ENCODE results near the gene RBMS1. TPM values are rescaled to one million over a fixed set of nuclear protein-coding genes. Genes with fewer than 3 reads are reported as not detected.

The RBMS1 gene, protein sequence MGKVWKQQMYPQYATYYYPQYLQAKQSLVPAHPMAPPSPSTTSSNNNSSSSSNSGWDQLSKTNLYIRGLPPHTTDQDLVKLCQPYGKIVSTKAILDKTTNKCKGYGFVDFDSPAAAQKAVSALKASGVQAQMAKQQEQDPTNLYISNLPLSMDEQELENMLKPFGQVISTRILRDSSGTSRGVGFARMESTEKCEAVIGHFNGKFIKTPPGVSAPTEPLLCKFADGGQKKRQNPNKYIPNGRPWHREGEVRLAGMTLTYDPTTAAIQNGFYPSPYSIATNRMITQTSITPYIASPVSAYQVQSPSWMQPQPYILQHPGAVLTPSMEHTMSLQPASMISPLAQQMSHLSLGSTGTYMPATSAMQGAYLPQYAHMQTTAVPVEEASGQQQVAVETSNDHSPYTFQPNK
- total RNA-seq (10 to 100 TPM; 69.4 to 72.0 TPM), polyA plus RNA-seq (ENCODE audit: insufficient read length in 2 of 2) (10 to 100 TPM; 29.5 TPM)
- long read RNA-seq, donor 1, full-length matches to known transcripts: 3 of 8 reads
- long read RNA-seq, donor 1, partial matches to known transcripts: 5 of 8 reads
- long read RNA-seq, donor 1, other reads (novel, unspliced or antisense): 0 of 8 reads
- long read RNA-seq, donor 2, partial matches to known transcripts: 0 of 1 reads
- long read RNA-seq, donor 2, other reads (novel, unspliced or antisense): 0 of 1 reads
- long read RNA-seq, donor 3, full-length matches to known transcripts: 2 of 2 reads
- long read RNA-seq, donor 3, partial matches to known transcripts: 0 of 2 reads
- long read RNA-seq, donor 3, other reads (novel, unspliced or antisense): 0 of 2 reads
- long read RNA-seq, donor 4, full-length matches to known transcripts: 6 of 13 reads
- long read RNA-seq, donor 4, partial matches to known transcripts: 7 of 13 reads
- long read RNA-seq, donor 4, other reads (novel, unspliced or antisense): 0 of 13 reads

DNA sequence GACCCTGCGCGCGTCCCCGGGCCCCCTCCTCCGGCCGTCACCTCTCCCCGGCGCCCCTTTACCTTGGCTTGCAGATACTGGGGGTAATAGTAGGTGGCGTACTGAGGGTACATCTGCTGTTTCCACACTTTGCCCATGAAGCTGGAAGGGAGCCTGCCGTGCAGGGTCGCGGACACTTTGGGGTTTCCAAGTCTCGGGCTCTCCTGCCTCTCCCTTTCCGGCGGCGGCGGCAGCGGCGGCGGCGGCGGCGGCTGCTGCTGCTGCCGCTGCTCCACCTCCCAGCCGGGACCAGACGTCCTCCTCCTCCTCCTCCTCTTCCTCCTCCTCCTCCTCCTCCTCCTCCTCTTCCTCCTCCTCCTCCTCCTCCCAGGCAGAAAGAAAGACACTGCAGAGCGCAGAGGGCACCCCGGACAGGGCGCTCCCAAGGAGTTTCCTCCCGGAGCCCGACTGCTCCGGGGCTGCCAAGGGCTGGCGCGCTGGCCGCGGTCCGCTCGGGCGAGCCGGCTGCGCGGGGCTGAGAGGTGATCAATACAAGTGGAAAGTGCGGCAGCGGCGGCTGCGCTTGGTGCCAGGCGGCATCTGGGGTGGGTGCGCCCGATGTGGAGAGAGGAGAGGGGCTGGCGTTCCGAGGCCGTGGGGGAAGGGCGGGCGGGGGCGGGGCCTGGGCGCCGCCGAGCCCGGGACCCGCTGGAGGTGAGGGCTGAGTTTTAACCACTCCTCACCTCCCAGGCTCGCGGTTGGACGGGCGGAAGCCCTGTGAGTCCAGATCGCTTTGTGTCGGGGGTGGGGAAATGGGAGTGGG lies at the start of gene RBMS1:
TSS of gene RBMS1 (minus strand) at position 581 of the 802 bp plus-strand sequence. CDS start at position 137, 444 bp downstream.
- peak; percentile 38 to 89 (median 54) for DNase-seq (ENCODE audit: low read depth in 4 of 6, low spot score in 6 of 6)

DNA sequence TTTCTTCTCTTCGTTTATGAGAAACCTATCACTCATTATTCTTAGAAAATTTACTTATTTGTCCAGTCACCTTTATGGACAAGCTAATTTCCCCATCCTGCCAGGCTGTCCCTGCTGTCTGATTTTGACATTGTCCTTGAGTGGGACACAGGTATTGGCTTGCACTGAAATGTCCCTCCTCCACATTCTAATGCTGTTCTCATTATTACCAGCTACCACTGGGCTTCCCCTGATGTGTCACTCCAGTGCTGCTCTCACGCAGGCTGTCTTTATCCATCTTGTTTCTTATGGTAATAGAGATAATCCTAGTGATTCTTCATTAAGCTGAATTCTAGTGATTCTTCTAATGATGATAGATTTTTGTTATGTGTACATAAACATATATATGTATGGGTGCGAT lies 48.1 kb upstream of the RBMS1 start:
- no peak overlapping the region for H3K4me3 ChIP-seq (ENCODE audit: low read depth, low read length)
- no peaks in the 10 kb centered on the region for H3K9me3 ChIP-seq (ENCODE audit: control insufficient read depth, insufficient read depth, low read length)
- no peaks in the 10 kb centered on the region for H3K36me3 ChIP-seq (ENCODE audit: control insufficient read depth, insufficient read depth, low read length)
- 89% methylated on average over 1 of the region's 3 CpGs for WGBS (ENCODE audit: insufficient coverage)
- no peaks in the 10 kb centered on the region for H3K4me1 ChIP-seq (ENCODE audit: control insufficient read depth, insufficient read depth, low read length)
- H3K27ac ChIP-seq (ENCODE audit: low read depth, low read length): no peak overlapping the region
- no peak for DNase-seq (ENCODE audit: low read depth in 4 of 6, low spot score in 6 of 6)
- no peaks in the 10 kb centered on the region for H3K27me3 ChIP-seq (ENCODE audit: control insufficient read depth, insufficient read depth, low read length)

More for the DNA sequence above, at the start of gene RBMS1:
- peaks cover 4% of the 10 kb centered on the region for H3K27me3 ChIP-seq (ENCODE audit: control insufficient read depth, insufficient read depth, low read length)
- H3K9me3 ChIP-seq (ENCODE audit: control insufficient read depth, insufficient read depth, low read length): no peaks in the 10 kb centered on the region
- peak within 1 kb of the TSS; percentile 80 for H3K27ac ChIP-seq (ENCODE audit: low read depth, low read length)
- 1% methylated on average over 14 of the region's 66 CpGs for WGBS (ENCODE audit: insufficient coverage)
- no peaks in the 10 kb centered on the region for H3K36me3 ChIP-seq (ENCODE audit: control insufficient read depth, insufficient read depth, low read length)
- H3K4me3 ChIP-seq (ENCODE audit: low read depth, low read length): peak within 1 kb of the TSS; percentile 68
- H3K4me1 ChIP-seq (ENCODE audit: control insufficient read depth, insufficient read depth, low read length): peaks cover 3% of the 10 kb centered on the region

DNA sequence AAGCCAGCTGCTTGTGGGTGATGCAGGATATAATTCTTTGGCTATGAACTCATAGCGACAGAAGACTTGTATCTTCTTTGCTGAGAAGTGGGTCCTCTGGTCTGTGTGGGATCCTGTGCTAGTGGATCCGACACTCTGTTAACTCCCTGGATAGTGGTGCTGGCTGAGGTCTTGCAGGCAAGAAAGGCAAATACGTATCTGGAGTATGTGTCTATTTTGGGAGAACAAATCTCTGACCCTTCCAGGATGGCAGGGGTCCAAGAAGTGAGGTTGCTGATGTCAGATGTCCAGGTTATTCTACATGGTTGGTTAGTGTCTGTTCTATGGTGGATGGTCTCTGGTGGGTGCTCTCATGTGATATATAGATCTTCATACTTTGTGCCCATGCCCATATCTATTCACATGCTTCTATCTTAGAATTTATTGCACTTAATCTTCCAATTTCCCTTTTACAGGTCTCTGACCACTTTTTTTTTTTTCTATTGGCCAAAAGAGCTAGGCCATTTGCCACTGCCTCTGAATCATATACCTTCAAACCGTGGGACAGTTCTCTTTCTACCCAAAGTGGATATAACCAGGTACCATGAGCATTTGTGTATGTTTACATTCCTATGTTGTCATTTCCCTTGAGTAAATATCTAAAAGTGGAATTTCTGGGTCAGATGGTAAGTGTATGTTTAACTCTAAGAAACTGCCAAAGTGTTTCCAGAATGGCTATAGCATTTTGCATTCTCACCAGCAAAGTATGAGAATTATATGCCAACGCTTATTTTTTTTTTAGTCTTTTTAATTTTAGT lies 45.1 kb upstream of the RBMS1 start:
- no peaks in the 10 kb centered on the region for H3K27me3 ChIP-seq (ENCODE audit: control insufficient read depth, insufficient read depth, low read length)
- no peak overlapping the region for H3K27ac ChIP-seq (ENCODE audit: low read depth, low read length)
- no peaks in the 10 kb centered on the region for H3K9me3 ChIP-seq (ENCODE audit: control insufficient read depth, insufficient read depth, low read length)
- no peak for DNase-seq (ENCODE audit: low read depth in 4 of 6, low spot score in 6 of 6)
- H3K4me1 ChIP-seq (ENCODE audit: control insufficient read depth, insufficient read depth, low read length): no peaks in the 10 kb centered on the region
- H3K4me3 ChIP-seq (ENCODE audit: low read depth, low read length): no peak overlapping the region
- WGBS (ENCODE audit: insufficient coverage): 93% methylated on average over 3 of the region's 5 CpGs
- H3K36me3 ChIP-seq (ENCODE audit: control insufficient read depth, insufficient read depth, low read length): no peaks in the 10 kb centered on the region

DNA sequence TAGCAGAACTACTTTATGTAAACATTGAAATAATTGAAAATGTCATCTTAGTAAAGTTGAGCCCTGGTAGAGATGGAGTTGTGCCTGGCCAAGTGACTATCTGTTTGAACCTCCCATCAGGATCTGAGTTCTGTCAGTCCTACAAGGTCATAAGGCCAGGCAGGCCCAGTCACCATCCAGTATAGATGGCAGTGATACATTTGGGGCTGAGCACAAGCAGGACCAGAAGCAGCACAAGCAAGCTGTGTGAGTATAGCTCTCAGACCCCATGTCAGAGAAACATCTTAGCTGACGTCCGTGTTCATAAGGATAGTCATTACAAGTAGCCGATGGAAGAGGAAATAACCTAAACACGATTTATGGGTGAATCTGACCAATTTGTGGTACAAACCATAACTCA lies 44.5 kb upstream of the RBMS1 start:
- no peaks in the 10 kb centered on the region for H3K27me3 ChIP-seq (ENCODE audit: control insufficient read depth, insufficient read depth, low read length)
- H3K4me3 ChIP-seq (ENCODE audit: low read depth, low read length): no peak overlapping the region
- 100% methylated on average over 2 of the region's 4 CpGs for WGBS (ENCODE audit: insufficient coverage)
- no peaks in the 10 kb centered on the region for H3K36me3 ChIP-seq (ENCODE audit: control insufficient read depth, insufficient read depth, low read length)
- H3K27ac ChIP-seq (ENCODE audit: low read depth, low read length): no peak overlapping the region
- no peak for DNase-seq (ENCODE audit: low read depth in 4 of 6, low spot score in 6 of 6)
- no peaks in the 10 kb centered on the region for H3K9me3 ChIP-seq (ENCODE audit: control insufficient read depth, insufficient read depth, low read length)
- no peaks in the 10 kb centered on the region for H3K4me1 ChIP-seq (ENCODE audit: control insufficient read depth, insufficient read depth, low read length)

DNA sequence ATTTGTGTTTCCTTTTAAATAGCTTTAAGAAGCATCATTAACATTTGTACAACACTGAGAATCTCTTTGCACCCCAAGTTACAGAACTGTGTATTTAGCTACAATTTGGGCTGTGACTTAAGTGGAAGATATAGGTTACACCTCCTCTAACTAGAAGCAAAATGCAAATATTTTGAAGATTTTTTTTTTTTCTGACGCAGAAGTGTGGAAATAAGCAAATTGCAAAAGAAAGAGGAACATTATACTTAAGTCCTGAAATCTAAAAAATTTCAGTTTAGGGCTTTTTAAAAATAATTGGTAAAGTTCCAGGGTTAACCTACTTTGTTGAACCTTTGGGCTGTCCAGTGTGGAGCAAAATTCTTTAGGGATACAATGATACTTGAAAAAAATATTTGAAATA lies 41.4 kb upstream of the RBMS1 start:
- Histone ChIP-seq H3K4me1 (ENCODE audit: control insufficient read depth, insufficient read depth, low read length) (no peaks in the 10 kb centered on the region), H3K4me3 (ENCODE audit: low read depth, low read length) (no peak overlapping the region), H3K9me3 (ENCODE audit: control insufficient read depth, insufficient read depth, low read length) (no peaks in the 10 kb centered on the region), H3K27me3 (ENCODE audit: control insufficient read depth, insufficient read depth, low read length) (no peaks in the 10 kb centered on the region), H3K36me3 (ENCODE audit: control insufficient read depth, insufficient read depth, low read length) (no peaks in the 10 kb centered on the region), H3K27ac (ENCODE audit: low read depth, low read length) (no peak overlapping the region)
- no peak for DNase-seq (ENCODE audit: low read depth in 4 of 6, low spot score in 6 of 6)
- no CpG with 5 or more reads among the region's 1 CpG for WGBS (ENCODE audit: insufficient coverage)

DNA sequence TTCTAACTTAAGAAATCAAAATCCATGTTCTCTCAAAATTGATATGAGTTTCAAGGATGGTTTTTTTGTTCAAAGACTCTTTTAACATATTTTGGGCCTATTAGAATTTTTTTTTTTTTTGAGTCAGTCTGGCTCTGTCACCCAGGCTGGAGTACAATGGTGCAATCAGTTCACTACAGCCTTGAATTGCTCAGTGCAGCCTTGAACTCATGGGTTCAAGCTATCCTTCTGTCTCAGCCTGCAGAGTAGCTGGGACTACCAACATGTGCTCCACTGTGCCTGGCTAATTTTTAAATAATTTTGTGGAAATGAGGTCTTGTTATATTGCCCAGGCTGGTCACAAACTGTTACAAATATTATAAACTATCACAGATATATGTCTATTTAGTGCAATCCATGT lies 40.6 kb upstream of the RBMS1 start:
- no peak for DNase-seq (ENCODE audit: low read depth in 4 of 6, low spot score in 6 of 6)
- Histone ChIP-seq H3K9me3 (ENCODE audit: control insufficient read depth, insufficient read depth, low read length) (no peaks in the 10 kb centered on the region), H3K36me3 (ENCODE audit: control insufficient read depth, insufficient read depth, low read length) (no peaks in the 10 kb centered on the region), H3K4me3 (ENCODE audit: low read depth, low read length) (no peak overlapping the region), H3K27ac (ENCODE audit: low read depth, low read length) (no peak overlapping the region), H3K27me3 (ENCODE audit: control insufficient read depth, insufficient read depth, low read length) (no peaks in the 10 kb centered on the region), H3K4me1 (ENCODE audit: control insufficient read depth, insufficient read depth, low read length) (no peaks in the 10 kb centered on the region)

DNA sequence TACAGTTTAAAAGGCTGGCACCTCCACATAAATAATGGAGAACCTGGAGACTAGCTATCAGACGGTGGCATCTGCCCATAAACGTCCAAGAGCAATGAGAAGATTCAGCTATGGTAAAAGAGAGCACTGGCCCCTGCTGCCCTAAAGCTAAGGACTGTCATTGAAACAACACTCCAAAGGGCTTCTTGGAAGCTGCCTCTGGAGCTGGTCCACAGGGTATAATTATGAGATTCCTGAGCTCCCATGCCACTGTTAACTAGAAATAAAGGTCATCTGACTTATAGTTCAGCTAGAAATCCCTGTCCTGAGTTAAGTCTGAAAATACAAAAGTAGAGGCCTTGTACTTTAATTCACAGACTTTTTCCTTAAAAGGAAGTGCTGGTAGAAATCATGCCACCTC lies 39.9 kb upstream of the RBMS1 start:
- DNase-seq (ENCODE audit: low read depth in 4 of 6, low spot score in 6 of 6): no peak
- no peaks in the 10 kb centered on the region for H3K9me3 ChIP-seq (ENCODE audit: control insufficient read depth, insufficient read depth, low read length)
- 71% methylated on average over 2 of the region's 2 CpGs for WGBS (ENCODE audit: insufficient coverage)
- H3K27me3 ChIP-seq (ENCODE audit: control insufficient read depth, insufficient read depth, low read length): no peaks in the 10 kb centered on the region
- H3K4me3 ChIP-seq (ENCODE audit: low read depth, low read length): no peak overlapping the region
- no peaks in the 10 kb centered on the region for H3K36me3 ChIP-seq (ENCODE audit: control insufficient read depth, insufficient read depth, low read length)
- no peaks in the 10 kb centered on the region for H3K4me1 ChIP-seq (ENCODE audit: control insufficient read depth, insufficient read depth, low read length)
- H3K27ac ChIP-seq (ENCODE audit: low read depth, low read length): no peak overlapping the region

DNA sequence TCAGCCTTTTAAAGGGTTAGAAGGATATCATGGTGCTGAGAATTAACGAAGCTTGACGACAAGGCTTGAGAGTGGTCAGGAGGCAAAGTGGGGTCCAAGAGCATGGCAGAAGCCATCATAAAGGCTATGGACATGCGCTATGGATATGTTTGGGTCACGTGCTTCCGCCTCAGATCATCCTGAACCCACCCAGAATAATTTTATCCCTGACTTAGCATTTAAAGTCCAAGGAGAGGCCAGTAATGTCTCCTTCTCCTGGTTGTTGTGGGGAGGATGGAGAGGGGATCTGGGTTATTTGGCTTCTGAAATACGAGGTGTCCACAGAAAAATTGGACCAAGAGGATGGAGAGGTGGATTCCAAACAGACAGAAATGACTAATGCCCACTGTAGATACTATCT lies 38.8 kb upstream of the RBMS1 start:
- Histone ChIP-seq H3K36me3 (ENCODE audit: control insufficient read depth, insufficient read depth, low read length) (no peaks in the 10 kb centered on the region), H3K4me1 (ENCODE audit: control insufficient read depth, insufficient read depth, low read length) (no peaks in the 10 kb centered on the region), H3K27me3 (ENCODE audit: control insufficient read depth, insufficient read depth, low read length) (no peaks in the 10 kb centered on the region), H3K27ac (ENCODE audit: low read depth, low read length) (no peak overlapping the region), H3K9me3 (ENCODE audit: control insufficient read depth, insufficient read depth, low read length) (no peaks in the 10 kb centered on the region), H3K4me3 (ENCODE audit: low read depth, low read length) (no peak overlapping the region)
- WGBS (ENCODE audit: insufficient coverage): 85% methylated on average over 2 of the region's 6 CpGs
- DNase-seq (ENCODE audit: low read depth in 4 of 6, low spot score in 6 of 6): no peak

Data from spinal cord (tissue), 10 donors.